ENCODE results near the gene FOSL2. TPM values are rescaled to one million over a fixed set of nuclear protein-coding genes. Genes with fewer than 3 reads are reported as not detected.

FOSL2 gene
- total RNA-seq, 1 experiment from 2014 or later: 4.0 TPM

DNA sequence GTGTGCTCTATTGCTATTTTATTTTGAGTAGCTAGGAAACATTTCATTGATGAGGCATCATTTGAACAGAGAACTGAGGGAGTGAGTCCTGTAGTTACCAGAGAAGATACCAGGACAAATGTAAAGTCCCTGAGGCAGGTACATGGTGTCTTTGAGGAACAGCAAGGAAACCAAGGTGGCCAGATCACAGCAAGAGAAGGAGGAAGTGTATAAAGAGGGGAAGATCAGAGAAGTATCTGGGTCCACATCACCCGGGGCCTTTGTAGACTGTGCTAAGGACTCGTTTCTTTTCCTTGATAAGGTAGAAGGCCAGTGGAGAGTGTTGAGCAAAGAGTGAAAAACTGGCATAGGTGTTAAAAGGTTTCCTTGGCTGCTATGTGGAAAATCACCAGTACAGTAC lies 68.4 kb downstream of the FOSL2 start (continued):
- no peak for TF ChIP-seq ESRRA (CRISPR knock-in tag; IDR thresholded peaks at IDR 0.05; ENCODE audit: borderline replicate concordance)
- TF ChIP-seq, protein P1, sequence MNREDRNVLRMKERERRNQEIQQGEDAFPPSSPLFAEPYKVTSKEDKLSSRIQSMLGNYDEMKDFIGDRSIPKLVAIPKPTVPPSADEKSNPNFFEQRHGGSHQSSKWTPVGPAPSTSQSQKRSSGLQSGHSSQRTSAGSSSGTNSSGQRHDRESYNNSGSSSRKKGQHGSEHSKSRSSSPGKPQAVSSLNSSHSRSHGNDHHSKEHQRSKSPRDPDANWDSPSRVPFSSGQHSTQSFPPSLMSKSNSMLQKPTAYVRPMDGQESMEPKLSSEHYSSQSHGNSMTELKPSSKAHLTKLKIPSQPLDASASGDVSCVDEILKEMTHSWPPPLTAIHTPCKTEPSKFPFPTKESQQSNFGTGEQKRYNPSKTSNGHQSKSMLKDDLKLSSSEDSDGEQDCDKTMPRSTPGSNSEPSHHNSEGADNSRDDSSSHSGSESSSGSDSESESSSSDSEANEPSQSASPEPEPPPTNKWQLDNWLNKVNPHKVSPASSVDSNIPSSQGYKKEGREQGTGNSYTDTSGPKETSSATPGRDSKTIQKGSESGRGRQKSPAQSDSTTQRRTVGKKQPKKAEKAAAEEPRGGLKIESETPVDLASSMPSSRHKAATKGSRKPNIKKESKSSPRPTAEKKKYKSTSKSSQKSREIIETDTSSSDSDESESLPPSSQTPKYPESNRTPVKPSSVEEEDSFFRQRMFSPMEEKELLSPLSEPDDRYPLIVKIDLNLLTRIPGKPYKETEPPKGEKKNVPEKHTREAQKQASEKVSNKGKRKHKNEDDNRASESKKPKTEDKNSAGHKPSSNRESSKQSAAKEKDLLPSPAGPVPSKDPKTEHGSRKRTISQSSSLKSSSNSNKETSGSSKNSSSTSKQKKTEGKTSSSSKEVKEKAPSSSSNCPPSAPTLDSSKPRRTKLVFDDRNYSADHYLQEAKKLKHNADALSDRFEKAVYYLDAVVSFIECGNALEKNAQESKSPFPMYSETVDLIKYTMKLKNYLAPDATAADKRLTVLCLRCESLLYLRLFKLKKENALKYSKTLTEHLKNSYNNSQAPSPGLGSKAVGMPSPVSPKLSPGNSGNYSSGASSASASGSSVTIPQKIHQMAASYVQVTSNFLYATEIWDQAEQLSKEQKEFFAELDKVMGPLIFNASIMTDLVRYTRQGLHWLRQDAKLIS (CRISPR knock-in tag; IDR thresholded peaks at IDR 0.05; ENCODE audit: borderline replicate concordance): no peak

DNA sequence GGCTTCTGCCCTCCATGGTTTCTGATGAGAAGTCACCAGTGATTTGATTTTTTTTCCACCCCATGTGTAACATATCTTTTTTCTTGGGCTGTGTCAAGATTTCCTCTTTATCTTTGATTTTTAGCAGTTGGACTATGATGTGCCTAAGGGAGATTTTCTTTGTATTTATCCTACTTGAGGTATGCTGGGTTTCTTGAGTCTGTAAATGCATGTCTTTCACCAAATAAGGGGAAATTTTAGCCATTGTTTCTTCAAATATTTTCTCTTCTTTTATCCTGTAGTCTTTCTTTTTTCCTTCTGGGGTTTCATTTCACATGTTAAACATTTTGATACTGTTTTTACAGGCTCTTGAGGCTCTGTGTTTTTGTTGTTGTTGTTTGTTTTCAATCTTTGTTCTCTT lies 69.5 kb downstream of the FOSL2 start:
- H3K4me3 Mint-ChIP-seq: no peak overlapping the region
- POLR2A ChIA-PET: no interaction called here
- no peaks in the 10 kb centered on the region for H3K36me3 Mint-ChIP-seq
- DNase-seq (ENCODE audit: low spot score) (no peak), ATAC-seq (no peak)
- TF ChIP-seq FOXJ3 (CRISPR knock-in tag; IDR thresholded peaks at IDR 0.05; ENCODE audit: borderline replicate concordance): no peak
- no peaks in the 10 kb centered on the region for H3K27me3 Mint-ChIP-seq (ENCODE audit: low read depth)
- CTCF ChIA-PET: no interaction called here
- H3K9me3 Mint-ChIP-seq: peaks cover 15% of the 10 kb centered on the region
- H3K27ac Mint-ChIP-seq: no peak overlapping the region
- no peaks in the 10 kb centered on the region for H3K4me1 Mint-ChIP-seq

DNA sequence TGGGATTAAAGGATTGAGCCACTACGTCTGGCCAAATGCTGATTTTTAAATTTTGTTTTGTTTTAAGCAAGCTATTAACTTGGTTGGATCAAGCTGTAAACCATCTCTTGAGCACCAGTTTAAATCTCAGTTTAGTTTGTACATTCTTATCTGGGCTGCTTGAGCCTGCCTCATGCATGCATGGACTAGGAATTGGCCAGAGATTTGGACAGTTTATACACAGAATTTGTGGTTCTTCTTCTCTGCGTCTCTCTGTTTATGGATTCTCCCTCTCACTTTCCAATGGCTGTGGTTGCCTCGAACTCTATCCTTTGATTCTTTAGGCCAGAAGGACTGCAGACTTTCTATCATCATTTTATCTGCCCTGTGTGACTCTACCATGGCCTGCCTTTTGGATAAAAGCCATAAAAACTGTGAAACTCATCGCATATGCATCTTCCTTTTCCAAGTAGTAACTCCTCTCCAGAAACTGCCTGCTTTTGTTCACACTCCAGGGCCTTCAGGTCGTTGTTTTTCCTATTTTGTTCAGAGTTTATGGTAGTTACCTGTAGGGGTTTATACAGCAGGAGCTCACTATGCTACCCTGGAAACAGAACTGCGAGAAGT lies 70.7 kb downstream of the FOSL2 start:
- CTCF ChIA-PET: no interaction called here
- peaks cover 15% of the 10 kb centered on the region for H3K9me3 Mint-ChIP-seq
- TF ChIP-seq, protein P2, sequence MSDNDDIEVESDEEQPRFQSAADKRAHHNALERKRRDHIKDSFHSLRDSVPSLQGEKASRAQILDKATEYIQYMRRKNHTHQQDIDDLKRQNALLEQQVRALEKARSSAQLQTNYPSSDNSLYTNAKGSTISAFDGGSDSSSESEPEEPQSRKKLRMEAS (CRISPR knock-in tag; IDR thresholded peaks at IDR 0.05): no peak
- no peak for TF ChIP-seq NR2C2 (CRISPR knock-in tag; IDR thresholded peaks at IDR 0.05)
- TF ChIP-seq, protein P3, sequence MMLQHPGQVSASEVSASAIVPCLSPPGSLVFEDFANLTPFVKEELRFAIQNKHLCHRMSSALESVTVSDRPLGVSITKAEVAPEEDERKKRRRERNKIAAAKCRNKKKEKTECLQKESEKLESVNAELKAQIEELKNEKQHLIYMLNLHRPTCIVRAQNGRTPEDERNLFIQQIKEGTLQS (CRISPR knock-in tag; conservative IDR thresholded peaks at IDR 0.05): no peak
- TF ChIP-seq ETV6 (CRISPR knock-in tag; IDR thresholded peaks at IDR 0.05): no peak
- TF ChIP-seq ESRRA (CRISPR knock-in tag; IDR thresholded peaks at IDR 0.05; ENCODE audit: borderline replicate concordance): no peak
- TF ChIP-seq ZNF423 (CRISPR knock-in tag; IDR thresholded peaks at IDR 0.05): no peak
- no peak for TF ChIP-seq CBFB (CRISPR knock-in tag; IDR thresholded peaks at IDR 0.05; ENCODE audit: low read depth)
- TF ChIP-seq GRHL2 (CRISPR knock-in tag; IDR thresholded peaks at IDR 0.05; ENCODE audit: insufficient replicate concordance, severe bottlenecking): no peak
- TF ChIP-seq CREM (CRISPR knock-in tag; IDR thresholded peaks at IDR 0.05): no peak
- TF ChIP-seq, protein P4, sequence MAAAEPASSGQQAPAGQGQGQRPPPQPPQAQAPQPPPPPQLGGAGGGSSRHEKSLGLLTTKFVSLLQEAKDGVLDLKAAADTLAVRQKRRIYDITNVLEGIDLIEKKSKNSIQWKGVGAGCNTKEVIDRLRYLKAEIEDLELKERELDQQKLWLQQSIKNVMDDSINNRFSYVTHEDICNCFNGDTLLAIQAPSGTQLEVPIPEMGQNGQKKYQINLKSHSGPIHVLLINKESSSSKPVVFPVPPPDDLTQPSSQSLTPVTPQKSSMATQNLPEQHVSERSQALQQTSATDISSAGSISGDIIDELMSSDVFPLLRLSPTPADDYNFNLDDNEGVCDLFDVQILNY (CRISPR knock-in tag; IDR thresholded peaks at IDR 0.05): no peak
- TF ChIP-seq KAT7 (CRISPR knock-in tag; IDR thresholded peaks at IDR 0.05; ENCODE audit: borderline replicate concordance): no peak
- no peak for TF ChIP-seq MYBL2 (CRISPR knock-in tag; IDR thresholded peaks at IDR 0.05)
- no peak for TF ChIP-seq NFYB (CRISPR knock-in tag; conservative IDR thresholded peaks at IDR 0.05; ENCODE audit: low read depth)
- no peak for TF ChIP-seq NR1H2 (CRISPR knock-in tag; IDR thresholded peaks at IDR 0.05)
- no peak for TF ChIP-seq ZNF416 (CRISPR knock-in tag; IDR thresholded peaks at IDR 0.05)
- TF ChIP-seq RELA (CRISPR knock-in tag; IDR thresholded peaks at IDR 0.05; ENCODE audit: borderline replicate concordance): no peak
- TF ChIP-seq, protein P1 (CRISPR knock-in tag; IDR thresholded peaks at IDR 0.05; ENCODE audit: borderline replicate concordance): no peak
- TF ChIP-seq, protein P5, sequence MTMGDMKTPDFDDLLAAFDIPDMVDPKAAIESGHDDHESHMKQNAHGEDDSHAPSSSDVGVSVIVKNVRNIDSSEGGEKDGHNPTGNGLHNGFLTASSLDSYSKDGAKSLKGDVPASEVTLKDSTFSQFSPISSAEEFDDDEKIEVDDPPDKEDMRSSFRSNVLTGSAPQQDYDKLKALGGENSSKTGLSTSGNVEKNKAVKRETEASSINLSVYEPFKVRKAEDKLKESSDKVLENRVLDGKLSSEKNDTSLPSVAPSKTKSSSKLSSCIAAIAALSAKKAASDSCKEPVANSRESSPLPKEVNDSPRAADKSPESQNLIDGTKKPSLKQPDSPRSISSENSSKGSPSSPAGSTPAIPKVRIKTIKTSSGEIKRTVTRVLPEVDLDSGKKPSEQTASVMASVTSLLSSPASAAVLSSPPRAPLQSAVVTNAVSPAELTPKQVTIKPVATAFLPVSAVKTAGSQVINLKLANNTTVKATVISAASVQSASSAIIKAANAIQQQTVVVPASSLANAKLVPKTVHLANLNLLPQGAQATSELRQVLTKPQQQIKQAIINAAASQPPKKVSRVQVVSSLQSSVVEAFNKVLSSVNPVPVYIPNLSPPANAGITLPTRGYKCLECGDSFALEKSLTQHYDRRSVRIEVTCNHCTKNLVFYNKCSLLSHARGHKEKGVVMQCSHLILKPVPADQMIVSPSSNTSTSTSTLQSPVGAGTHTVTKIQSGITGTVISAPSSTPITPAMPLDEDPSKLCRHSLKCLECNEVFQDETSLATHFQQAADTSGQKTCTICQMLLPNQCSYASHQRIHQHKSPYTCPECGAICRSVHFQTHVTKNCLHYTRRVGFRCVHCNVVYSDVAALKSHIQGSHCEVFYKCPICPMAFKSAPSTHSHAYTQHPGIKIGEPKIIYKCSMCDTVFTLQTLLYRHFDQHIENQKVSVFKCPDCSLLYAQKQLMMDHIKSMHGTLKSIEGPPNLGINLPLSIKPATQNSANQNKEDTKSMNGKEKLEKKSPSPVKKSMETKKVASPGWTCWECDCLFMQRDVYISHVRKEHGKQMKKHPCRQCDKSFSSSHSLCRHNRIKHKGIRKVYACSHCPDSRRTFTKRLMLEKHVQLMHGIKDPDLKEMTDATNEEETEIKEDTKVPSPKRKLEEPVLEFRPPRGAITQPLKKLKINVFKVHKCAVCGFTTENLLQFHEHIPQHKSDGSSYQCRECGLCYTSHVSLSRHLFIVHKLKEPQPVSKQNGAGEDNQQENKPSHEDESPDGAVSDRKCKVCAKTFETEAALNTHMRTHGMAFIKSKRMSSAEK (CRISPR knock-in tag; IDR thresholded peaks at IDR 0.05; ENCODE audit: borderline replicate concordance): no peak

More for the DNA sequence above, 70.7 kb downstream of the FOSL2 start:
- Mint-ChIP-seq H3K4me3 (no peak overlapping the region), H3K4me1 (no peaks in the 10 kb centered on the region), H3K36me3 (no peaks in the 10 kb centered on the region), H3K27me3 (ENCODE audit: low read depth) (no peaks in the 10 kb centered on the region), H3K27ac (no peak overlapping the region)
- ATAC-seq (no peak), DNase-seq (ENCODE audit: low spot score) (no peak)
- POLR2A ChIA-PET: interaction anchor here (0.7 kb wide), 1 partner anchor 51 kb away, joined by 3 read pairs; no protein-coding TSS in a partner anchor
